GM12875 (cell line): ENCODE data around the gene NLGN3.

Source experiments
- H3K4me3 ChIP-seq: one replicate; pipeline ENCODE4 v1.5.1; 2011; ENCODE audit warnings: low read depth, low read length, control low read depth
- TF ChIP-seq, protein P1 (sequence below): IDR thresholded peaks from 2 replicates; pipeline ENCODE4 v1.5.1; 2011; ENCODE audit warnings: low read depth, mild to moderate bottlenecking, control low read depth, inconsistent platforms, low read length, moderate library complexity, borderline replicate concordance; ENCODE audit not compliant: insufficient read depth

Gene NLGN3

DNA sequence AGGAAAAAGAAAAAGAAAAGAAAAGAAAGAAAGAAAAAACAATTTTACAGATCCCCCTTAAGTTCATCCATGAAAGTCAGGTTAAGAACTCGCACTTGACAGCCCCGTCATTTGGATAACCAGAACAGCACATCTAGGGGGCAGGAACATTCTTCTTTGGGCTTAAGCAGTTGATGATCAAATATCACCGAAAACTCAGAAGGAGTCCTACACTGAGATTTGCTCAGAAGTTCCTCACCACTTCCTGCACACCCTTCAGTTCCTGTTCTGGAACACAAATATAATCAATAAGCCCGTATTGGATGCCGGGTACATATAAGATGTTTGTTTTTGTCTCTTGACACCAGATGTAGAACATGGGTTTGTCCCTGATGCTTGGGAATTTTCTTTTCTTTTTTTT is 14.7 kb downstream of the NLGN3 start:
- no peak overlapping the region for H3K4me3 ChIP-seq
- TF ChIP-seq, protein P1, sequence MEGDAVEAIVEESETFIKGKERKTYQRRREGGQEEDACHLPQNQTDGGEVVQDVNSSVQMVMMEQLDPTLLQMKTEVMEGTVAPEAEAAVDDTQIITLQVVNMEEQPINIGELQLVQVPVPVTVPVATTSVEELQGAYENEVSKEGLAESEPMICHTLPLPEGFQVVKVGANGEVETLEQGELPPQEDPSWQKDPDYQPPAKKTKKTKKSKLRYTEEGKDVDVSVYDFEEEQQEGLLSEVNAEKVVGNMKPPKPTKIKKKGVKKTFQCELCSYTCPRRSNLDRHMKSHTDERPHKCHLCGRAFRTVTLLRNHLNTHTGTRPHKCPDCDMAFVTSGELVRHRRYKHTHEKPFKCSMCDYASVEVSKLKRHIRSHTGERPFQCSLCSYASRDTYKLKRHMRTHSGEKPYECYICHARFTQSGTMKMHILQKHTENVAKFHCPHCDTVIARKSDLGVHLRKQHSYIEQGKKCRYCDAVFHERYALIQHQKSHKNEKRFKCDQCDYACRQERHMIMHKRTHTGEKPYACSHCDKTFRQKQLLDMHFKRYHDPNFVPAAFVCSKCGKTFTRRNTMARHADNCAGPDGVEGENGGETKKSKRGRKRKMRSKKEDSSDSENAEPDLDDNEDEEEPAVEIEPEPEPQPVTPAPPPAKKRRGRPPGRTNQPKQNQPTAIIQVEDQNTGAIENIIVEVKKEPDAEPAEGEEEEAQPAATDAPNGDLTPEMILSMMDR, result no peak

DNA sequence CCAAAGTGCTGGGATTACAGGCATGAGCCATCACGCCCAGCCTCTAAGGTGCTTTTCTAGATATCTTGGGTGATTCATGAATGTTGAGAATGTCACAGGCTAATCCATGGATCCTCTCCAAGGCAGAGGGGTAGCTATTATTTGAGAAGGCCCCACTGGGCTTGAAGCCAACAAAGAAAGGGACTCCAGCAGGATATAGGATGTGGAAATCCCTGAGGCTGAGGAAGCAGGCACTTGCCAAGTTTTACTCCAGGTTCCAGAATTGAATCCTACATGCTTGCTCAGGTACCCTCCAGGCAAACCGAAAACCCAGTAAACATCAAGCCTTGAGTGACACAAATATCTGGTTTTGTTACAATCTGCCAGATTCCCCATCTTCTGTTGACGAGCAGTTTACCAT is 15.8 kb downstream of the NLGN3 start:
- H3K4me3 ChIP-seq, result no peak overlapping the region
- TF ChIP-seq, protein P1, result no peak

DNA sequence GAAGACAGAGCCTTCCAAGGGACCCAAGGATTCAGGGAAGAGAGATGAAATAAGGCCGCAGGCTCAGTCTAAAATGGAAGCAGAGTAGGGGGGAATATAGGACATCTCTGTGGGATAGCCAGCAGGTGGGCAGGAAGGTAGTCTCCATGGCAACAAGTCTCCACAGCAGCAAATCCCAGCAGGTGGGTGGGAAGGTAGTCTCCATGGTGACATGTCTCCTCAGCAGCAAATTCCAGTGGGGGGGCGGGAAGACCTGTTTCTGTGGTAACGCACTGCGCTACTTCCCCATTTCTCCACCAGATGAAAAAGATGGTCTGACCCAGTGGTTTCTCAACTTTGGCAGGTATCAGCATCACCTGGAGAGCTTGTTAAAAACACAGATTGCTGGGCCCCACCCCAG is 18.3 kb downstream of the NLGN3 start:
- TF ChIP-seq, protein P1, result no peak
- H3K4me3 ChIP-seq, result no peak overlapping the region

DNA sequence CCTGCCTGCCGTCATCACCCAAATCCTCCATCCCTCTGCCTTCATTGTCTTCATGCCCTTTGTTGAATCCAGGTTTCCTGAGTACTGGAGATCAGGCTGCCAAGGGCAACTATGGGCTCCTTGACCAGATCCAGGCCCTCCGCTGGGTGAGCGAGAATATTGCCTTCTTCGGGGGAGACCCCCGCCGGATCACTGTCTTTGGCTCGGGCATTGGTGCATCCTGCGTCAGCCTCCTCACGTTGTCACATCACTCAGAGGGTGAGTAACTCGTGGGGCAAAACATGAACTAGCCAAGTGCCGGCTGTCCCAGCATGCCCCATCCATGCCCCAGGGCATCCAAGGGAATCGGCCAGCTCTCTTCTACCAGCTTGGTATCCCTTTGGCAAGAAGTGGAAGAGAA is 19.4 kb downstream of the NLGN3 start:
- TF ChIP-seq, protein P1, result no peak
- H3K4me3 ChIP-seq, result no peak overlapping the region

GRCh38 chrX:71166461-71166860 is 21.8 kb downstream of the NLGN3 start:
- TF ChIP-seq, protein P1, result no peak
- H3K4me3 ChIP-seq, result no peak overlapping the region

DNA sequence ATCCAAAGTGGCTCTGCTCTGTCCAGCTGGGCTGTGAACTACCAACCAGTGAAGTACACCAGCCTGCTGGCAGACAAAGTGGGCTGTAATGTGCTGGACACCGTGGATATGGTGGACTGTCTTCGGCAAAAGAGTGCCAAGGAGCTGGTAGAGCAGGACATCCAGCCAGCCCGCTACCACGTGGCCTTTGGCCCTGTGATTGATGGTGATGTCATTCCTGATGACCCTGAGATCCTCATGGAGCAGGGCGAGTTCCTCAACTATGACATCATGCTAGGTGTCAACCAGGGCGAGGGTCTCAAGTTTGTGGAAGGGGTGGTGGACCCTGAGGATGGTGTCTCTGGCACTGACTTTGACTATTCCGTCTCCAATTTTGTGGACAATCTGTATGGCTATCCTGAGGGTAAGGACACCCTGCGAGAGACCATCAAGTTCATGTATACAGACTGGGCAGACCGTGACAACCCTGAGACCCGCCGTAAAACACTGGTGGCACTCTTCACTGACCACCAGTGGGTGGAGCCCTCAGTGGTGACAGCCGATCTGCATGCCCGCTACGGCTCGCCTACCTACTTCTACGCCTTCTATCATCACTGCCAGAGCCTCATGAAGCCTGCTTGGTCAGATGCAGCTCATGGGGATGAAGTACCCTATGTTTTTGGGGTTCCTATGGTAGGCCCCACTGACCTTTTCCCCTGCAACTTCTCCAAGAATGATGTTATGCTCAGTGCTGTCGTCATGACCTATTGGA is 22.6 kb downstream of the NLGN3 start:
- TF ChIP-seq, protein P1, result no peak
- H3K4me3 ChIP-seq, result no peak overlapping the region

DNA sequence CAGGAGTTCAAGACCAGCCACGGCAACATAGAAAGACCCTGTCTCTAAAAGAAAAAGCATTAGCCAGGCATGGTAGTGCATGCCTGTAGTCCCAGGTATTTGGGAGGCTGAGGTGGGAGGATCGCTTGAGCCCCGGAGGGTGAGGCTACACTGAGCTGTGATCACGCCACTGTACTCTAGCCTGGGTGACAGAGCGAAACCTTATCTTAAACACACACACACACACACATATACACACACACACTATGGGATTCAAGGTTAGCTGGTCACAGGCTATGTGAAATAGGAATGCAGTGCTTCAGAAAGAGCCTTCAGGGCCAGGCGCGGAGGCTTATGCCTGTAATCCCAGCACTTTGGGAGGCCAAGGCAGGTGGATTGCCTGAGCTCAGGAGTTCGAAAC is 23.5 kb downstream of the NLGN3 start:
- no peak overlapping the region for H3K4me3 ChIP-seq
- TF ChIP-seq, protein P1, result no peak
